AG04449 (cell line): ENCODE data around the gene CAPN12.
"Not testable (repeated sequence)": the region's sequence is repeated elsewhere in the genome, so short reads cannot be mapped to it uniquely, and the experiment has no call there.

ENCODE experiments used
- CTCF ChIA-PET: fragments of 350-600 bp; formaldehyde crosslinking; extraction: SDS; loops from one replicate; lab custom pipeline; 2021; ENCODE audit warnings: antibody characterized with exemption; lab: Yijun Ruan, JAX
- POLR2A ChIA-PET: fragments of 400-600, 350-600 bp; formaldehyde crosslinking; extraction: SDS; loops from one replicate; lab custom pipeline; 2020; ENCODE audit warnings: antibody characterized with exemption, inconsistent platforms; lab: Yijun Ruan, JAX
- DNase-seq: peaks from one replicate; pipeline ENCODE4 v3.0.0-alpha.2; 2010; ENCODE audit warnings: low read depth, low spot score
- H3K4me3 ChIP-seq: 2 replicates; pipeline ENCODE4 v1.5.1; 2011; ENCODE audit warnings: low read depth, mild to moderate bottlenecking, control low read depth, low read length
- CTCF ChIP-seq: IDR thresholded peaks from one replicate; pipeline ENCODE4 v1.5.1; 2011; ENCODE audit warnings: mild to moderate bottlenecking, moderate library complexity, low read length, control low read depth, inconsistent platforms; ENCODE audit not compliant: insufficient read depth; ENCODE audit errors: missing control alignments

Gene CAPN12

GRCh38 chr19:38780443-38780842 is 36.2 kb upstream of the CAPN12 start:
- no peak for TF ChIP-seq CTCF
- POLR2A ChIA-PET, result no interaction called here
- CTCF ChIA-PET, result no interaction called here
- H3K4me3 ChIP-seq, result no peak overlapping the region
- no peak for DNase-seq

GRCh38 chr19:38778733-38779132 is 34.5 kb upstream of the CAPN12 start:
- DNase-seq, result no peak
- CTCF ChIA-PET, result interaction anchor here (1.1 to 2.2 kb wide), 2 partner anchors 9 to 90 kb away, joined by 3 to 9 read pairs; no protein-coding TSS in a partner anchor
- no peak overlapping the region for H3K4me3 ChIP-seq
- POLR2A ChIA-PET, result no interaction called here
- no peak for TF ChIP-seq CTCF

GRCh38 chr19:38774181-38774950 is 30.1 kb upstream of the CAPN12 start:
- no peak for DNase-seq
- H3K4me3 ChIP-seq, result no peak overlapping the region
- no peak for TF ChIP-seq CTCF
- POLR2A ChIA-PET, result interaction anchor here (0.6 kb wide), 1 partner anchor 38 kb away, joined by 3 read pairs; no protein-coding TSS in a partner anchor
- CTCF ChIA-PET, result interaction anchor here (1.0 kb wide), 1 partner anchor 12 kb away, joined by 3 read pairs; no protein-coding TSS in a partner anchor

GRCh38 chr19:38773469-38774177 is 29.3 kb upstream of the CAPN12 start, which contains the start of gene LGALS7:
TSS of gene LGALS7 (minus strand) at chr19:38773517. CDS start at chr19:38773492, 25 bp downstream.
- no peak within 1 kb of the TSS for H3K4me3 ChIP-seq
- POLR2A ChIA-PET, result interaction anchor here (0.6 kb wide), 1 partner anchor 38 kb away, joined by 3 read pairs; no protein-coding TSS in a partner anchor
- DNase-seq, result no peak
- TF ChIP-seq CTCF, result no peak
- CTCF ChIA-PET, result no interaction called here

GRCh38 chr19:38771569-38771968 is 27.3 kb upstream of the CAPN12 start:
- CTCF ChIA-PET, H3K4me3 ChIP-seq, POLR2A ChIA-PET, DNase-seq: not testable (repeated sequence)

- CTCF ChIA-PET, H3K4me3 ChIP-seq, POLR2A ChIA-PET, DNase-seq: not testable (repeated sequence)
Observed at GRCh38 chr19:38770949-38771275, 26.6 kb upstream of the CAPN12 start.

- CTCF ChIA-PET, result interaction anchor here (0.7 to 2.0 kb wide), 18 partner anchors 8 to 190 kb away, joined by 3 to 25 read pairs (median 5); partner anchors contain the start of genes CAPN12 and LGALS7B
- DNase-seq, H3K4me3 ChIP-seq: not testable (repeated sequence)
- POLR2A ChIA-PET, result interaction anchor here (1.0 to 1.1 kb wide), 2 partner anchors 22 to 79 kb away, joined by 4 to 5 read pairs; no protein-coding TSS in a partner anchor
Observed at GRCh38 chr19:38770228-38770948, 26.1 kb upstream of the CAPN12 start.
